GM19467 (cell line): ENCODE measurements around the gene ERLEC1.
"Not testable (repeated sequence)": the region's sequence is repeated elsewhere in the genome, so short reads cannot be mapped to it uniquely, and the experiment has no call there.

Experiments
- ATAC-seq: cut with Tn5 transposase; IDR thresholded peaks from one replicate; pipeline ENCODE4 v1.9.1; 2021; ENCODE audit warnings: mild to moderate bottlenecking, moderate library complexity; ENCODE audit not compliant: unreplicated experiment

The ERLEC1 gene

DNA sequence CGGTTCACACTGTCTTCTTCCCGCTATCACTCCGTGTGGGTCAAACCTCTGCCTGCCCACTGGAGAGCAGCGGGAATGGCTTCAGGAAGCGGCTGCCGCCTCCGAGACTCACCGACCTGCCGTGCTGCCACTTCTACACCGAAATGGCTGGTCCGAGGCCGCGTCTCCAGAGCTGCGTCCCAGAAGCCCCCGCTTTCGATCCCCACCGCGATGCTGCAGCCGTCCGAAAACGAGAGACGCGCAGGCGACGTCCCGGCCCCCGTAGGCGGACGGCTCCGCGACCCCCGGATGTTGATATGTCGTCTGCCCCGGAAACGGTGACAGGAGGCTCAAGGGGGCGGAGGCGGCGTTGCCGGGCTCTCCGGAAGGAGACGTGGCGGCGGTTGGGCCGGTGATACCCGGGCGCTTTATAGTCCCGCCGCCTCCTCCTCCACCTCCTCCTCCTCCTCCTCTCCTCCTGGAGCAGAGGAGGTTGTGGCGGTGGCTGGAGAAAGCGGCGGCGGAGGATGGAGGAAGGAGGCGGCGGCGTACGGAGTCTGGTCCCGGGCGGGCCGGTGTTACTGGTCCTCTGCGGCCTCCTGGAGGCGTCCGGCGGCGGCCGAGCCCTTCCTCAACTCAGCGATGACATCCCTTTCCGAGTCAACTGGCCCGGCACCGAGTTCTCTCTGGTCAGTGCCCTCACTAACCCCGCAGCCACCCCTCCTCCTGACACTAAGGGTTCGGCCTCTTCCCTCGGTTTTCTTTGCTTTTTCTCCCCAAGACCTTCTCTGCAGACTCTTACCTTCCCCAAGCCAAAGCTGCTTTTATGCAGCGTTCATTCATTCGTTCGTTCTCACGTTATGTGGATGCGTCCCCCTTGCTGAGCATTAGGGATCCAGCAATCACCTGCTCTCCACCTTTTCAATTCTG, at the start of gene ERLEC1, which contains the start of gene ASB3:
TSS of gene ERLEC1 (plus strand) at position 340 of the 909 bp plus-strand sequence. CDS start at position 507, 167 bp downstream.
TSS of gene ASB3 (minus strand) at position 249 of the 909 bp plus-strand sequence. CDS start 21,381 bp downstream, outside the sequence.
- ATAC-seq: peak; percentile 98

GRCh38 chr2:53737091-53737490, 49.8 kb upstream of the ERLEC1 start:
- no peak for ATAC-seq

DNA sequence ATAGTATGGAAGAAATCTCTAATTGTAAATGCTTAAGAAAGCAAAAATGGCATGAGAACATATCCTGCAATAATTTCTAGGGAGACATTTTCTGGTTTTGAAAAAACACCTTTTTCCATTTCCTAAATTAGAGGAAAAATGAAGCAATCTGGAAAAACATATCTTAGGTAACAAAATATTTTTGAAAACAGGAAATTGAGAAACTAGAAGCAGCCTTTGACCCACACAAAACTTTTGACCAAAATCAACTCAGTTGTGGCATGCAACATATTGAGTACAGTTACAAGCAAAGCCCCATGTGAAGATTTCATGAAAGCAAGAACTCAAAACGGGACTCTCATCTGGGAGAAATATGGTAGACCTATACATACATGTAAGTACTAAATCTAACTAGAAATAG, 47.8 kb upstream of the ERLEC1 start:
- ATAC-seq: no peak

GRCh38 chr2:53740170-53740569, 46.7 kb upstream of the ERLEC1 start:
- no peak for ATAC-seq

- ATAC-seq: no peak
These were observed 42.3 kb upstream of the ERLEC1 start for GRCh38 chr2:53744395-53745065.

GRCh38 chr2:53750041-53750768, 36.6 kb upstream of the ERLEC1 start:
- ATAC-seq: no peak

DNA sequence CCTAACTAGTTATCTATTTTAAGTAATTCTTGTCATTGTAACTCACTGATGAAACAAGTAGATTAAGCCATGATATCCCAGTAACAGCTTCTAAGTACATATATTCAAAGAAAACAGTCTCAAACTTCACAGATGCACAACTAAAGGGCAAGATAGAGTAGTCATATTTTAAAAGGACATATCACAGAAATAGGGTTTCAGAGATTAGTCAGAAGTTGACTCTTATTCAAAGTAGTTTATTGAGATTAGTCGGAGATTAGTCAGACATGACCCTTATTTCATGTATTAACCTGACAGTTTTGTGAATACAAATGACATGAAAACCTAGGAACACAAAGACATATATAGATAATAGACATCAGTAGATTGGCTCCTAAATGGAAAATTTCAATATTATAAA, 35.1 kb upstream of the ERLEC1 start:
- peak; percentile 84 for ATAC-seq

DNA sequence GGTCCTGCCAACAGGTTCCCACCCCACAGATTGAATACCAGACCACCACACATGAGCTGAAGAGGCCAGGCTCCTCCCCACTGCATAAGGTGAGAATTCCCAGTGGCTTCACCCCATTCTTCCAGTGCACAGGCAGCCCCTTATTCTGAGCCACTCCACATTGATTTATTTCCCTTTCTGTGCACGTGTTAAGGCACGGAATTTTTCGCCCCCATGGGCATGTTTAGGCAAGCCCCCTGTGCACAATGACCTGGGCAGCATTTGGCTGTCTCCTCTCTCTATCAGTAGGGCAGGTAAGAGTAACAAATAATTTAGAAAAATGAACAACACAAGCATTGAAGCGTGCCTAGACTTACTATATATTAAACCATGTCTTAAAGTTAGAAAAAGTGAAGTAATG, 34.5 kb upstream of the ERLEC1 start:
- ATAC-seq: no peak

GRCh38 chr2:53753041-53753440, 33.8 kb upstream of the ERLEC1 start:
- no peak for ATAC-seq

GRCh38 chr2:53755121-53755520, 31.7 kb upstream of the ERLEC1 start:
- no peak for ATAC-seq

DNA sequence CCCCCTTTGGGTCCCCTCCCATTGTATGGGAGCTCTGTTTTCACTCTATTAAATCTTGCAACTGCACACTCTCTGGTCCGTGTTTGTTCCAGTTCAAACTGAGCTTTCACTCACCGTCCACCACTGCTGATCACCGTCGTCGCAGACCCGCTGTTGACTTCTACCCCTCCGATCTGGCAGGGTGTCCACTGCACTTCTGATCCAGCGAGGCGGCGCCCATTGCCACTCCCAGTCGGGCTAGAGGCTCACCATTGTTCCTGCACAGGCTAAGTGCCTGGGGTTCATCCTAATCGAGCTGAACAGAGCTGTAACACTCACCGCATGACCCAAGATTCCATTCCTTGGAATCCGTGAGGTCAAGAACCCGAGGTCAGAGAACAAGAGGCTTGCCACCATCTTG, 30.2 kb upstream of the ERLEC1 start:
- no peak for ATAC-seq

DNA sequence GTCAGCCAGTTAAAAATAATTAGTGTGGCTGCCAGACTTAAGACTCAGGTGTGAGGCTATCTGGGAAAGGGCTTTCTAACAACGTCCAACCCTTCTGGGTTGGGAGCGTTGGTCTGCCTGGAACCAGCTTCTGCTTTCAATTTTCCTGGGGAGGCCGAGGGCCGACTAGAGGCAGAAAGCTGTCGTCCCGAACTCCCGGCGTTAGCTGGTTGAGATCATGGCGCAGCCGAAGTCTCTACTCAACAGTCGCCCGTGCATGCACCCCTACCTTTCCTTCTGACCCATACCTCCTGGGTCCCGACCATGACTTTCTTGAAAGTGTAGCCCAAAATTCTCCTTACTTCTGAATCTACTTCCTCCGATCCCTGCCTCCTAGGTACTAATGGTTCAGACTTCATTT, 29.6 kb upstream of the ERLEC1 start:
- ATAC-seq: not testable (repeated sequence)

GRCh38 chr2:53765767-53766166, 21.1 kb upstream of the ERLEC1 start:
- no peak for ATAC-seq

GRCh38 chr2:53767405-53768241, 19.2 kb upstream of the ERLEC1 start, which contains the start of gene CHAC2:
TSS of gene CHAC2 (plus strand) at chr2:53767804. CDS start at chr2:53767887, 83 bp downstream.
- peak; percentile 89 for ATAC-seq

- peak; percentile 43 for ATAC-seq
These were observed 18.7 kb upstream of the ERLEC1 start for GRCh38 chr2:53768242-53768542.

- ATAC-seq: no peak
These were observed 17.4 kb upstream of the ERLEC1 start for GRCh38 chr2:53769318-53769945.

- ATAC-seq: no peak
These were observed 16.6 kb upstream of the ERLEC1 start for GRCh38 chr2:53770264-53770663.

DNA sequence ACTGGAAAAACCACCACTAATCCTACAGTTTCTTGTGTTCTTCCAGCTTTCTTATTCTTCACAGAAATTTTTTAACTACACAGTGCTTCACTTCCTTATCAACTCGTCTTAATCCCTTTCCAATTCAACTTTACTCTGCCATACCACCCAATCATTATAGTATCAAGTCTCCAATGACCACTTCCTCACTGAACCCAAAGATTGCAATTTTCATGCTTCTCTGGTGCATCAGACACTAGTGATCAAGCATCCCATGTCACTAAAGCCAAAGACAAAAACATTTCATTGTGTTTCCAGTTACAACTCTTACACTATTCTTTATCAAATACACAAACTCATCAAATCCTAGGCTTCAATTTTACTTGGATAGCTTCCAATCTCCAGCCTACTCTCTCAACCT, 9.7 kb upstream of the ERLEC1 start:
- no peak for ATAC-seq

DNA sequence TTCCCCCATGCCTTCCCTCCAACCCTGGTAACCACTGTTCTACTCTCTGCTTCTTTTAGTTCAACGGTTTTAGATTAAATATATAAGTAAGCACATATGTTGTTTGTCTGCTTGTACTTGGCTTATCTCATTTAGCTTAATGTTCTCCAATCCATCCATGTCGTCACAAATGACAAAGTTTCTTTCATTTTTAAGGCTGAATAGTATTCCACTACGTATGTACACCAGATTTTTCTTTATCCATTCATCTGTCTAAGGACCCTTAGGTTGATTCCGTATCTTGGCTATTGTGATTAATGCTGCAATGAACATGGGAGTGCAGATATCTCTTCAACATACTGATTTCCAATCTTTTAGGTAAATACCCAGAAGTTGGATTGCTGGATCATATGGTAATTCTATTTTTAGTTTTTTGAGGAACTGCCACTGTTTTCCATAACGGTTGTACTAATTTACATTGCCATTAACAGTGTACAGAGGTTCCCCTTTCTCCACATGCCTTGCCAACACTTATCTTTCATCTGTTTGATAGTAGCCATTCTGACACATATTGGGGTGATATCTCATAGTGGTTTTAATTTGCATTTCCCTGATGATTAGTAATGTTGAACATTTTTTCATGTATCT, 8.2 kb upstream of the ERLEC1 start:
- ATAC-seq: no peak

DNA sequence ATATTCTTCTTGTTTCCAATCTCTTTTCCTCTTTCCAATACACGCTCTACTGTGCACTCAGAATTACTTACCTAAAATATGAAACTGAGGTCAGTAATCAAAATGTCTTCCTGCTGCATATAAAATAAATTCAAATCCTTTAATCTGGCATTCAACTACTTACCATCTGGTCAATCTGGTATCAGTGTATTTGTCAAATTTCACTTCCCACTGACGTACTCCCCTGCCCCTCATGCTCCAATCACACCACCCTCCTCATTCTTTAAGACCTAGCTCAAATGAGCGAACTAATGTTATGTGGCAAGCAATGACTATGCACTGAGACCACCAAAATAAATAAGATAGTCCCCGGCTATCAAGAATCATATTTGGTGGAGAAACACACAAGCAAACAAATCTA, 6.8 kb upstream of the ERLEC1 start:
- no peak for ATAC-seq
